GM23338 (cell line): ENCODE measurements around the gene EVC. TPM values are rescaled to one million over a fixed set of nuclear protein-coding genes. Genes with fewer than 3 reads are reported as not detected.
"Not testable (repeated sequence)": the region's sequence is repeated elsewhere in the genome, so short reads cannot be mapped to it uniquely, and the experiment has no call there.

ENCODE experiments used
- ATAC-seq: fragments of 200-7000 bp; cut with Tn5 transposase; 3 replicates; pipeline ENCODE4 v1.9.1; 2020
- DNase-seq: peaks from one replicate; pipeline ENCODE4 v3.0.0-alpha.2; 2015; ENCODE audit warnings: low spot score
- H2AFZ ChIP-seq: fragments of 200-600 bp; sonication (generic); 2 replicates; pipeline ENCODE4 v1.8.0; 2016; ENCODE audit warnings: antibody characterized with exemption, mild to moderate bottlenecking, moderate library complexity
- H3F3A ChIP-seq: fragments of 200-600 bp; sonication (generic); replicated peaks from 2 replicates; pipeline ENCODE4 v1.8.0; 2017; ENCODE audit warnings: antibody characterized with exemption, mixed run types, low read depth
- H3K27ac ChIP-seq: fragments of 200-600 bp; sonication (generic); 2 replicates; pipeline ENCODE4 v1.6.1; 2016; ENCODE audit warnings: low read depth
- H3K27me3 ChIP-seq: fragments of 200-600 bp; sonication (generic); 2 replicates; pipeline ENCODE4 v1.8.0; 2016; ENCODE audit warnings: mild to moderate bottlenecking, mixed run types, moderate library complexity; ENCODE audit not compliant: insufficient read depth
- H3K36me3 ChIP-seq: fragments of 200-600 bp; sonication (generic); 2 replicates; pipeline ENCODE4 v1.8.0; 2016; ENCODE audit warnings: mild to moderate bottlenecking; ENCODE audit not compliant: insufficient read depth
- H3K4me1 ChIP-seq: fragments of 200-600 bp; sonication (generic); 2 replicates; pipeline ENCODE4 v1.8.0; 2016; ENCODE audit warnings: mild to moderate bottlenecking, moderate library complexity; ENCODE audit not compliant: insufficient read depth
- H3K4me2 ChIP-seq: fragments of 200-600 bp; sonication (generic); 2 replicates; pipeline ENCODE4 v1.7.1; 2017; ENCODE audit warnings: mixed run types
- H3K4me3 ChIP-seq: fragments of 200-600 bp; sonication (generic); 2 replicates; pipeline ENCODE4 v1.6.1; 2016; ENCODE audit warnings: mixed run types
- H3K79me2 ChIP-seq: fragments of 200-600 bp; sonication (generic); replicated peaks from 2 replicates; pipeline ENCODE4 v1.8.0; 2017; ENCODE audit warnings: mild to moderate bottlenecking; ENCODE audit not compliant: insufficient read depth
- H3K9me2 ChIP-seq: fragments of 200-600 bp; sonication (generic); 2 replicates; pipeline ENCODE4 v1.8.0; 2017; ENCODE audit not compliant: insufficient read depth
- H4K20me1 ChIP-seq: fragments of 200-600 bp; sonication (generic); replicated peaks from 2 replicates; pipeline ENCODE4 v1.8.0; 2017; ENCODE audit warnings: mild to moderate bottlenecking; ENCODE audit not compliant: insufficient read depth
- H3K27ac Mint-ChIP-seq: 2 replicates; pipeline ENCODE4 v1.8.0; 2020; ENCODE audit warnings: inconsistent platforms, mild to moderate bottlenecking, moderate library complexity, mixed read lengths
- H3K27me3 Mint-ChIP-seq: 3 replicates; pipeline ENCODE4 v1.8.0; 2022; ENCODE audit warnings: low read depth, mild to moderate bottlenecking, moderate library complexity, mixed read lengths, inconsistent platforms; ENCODE audit not compliant: insufficient read depth, poor library complexity
- H3K36me3 Mint-ChIP-seq: 3 replicates; pipeline ENCODE4 v1.8.0; 2021; ENCODE audit warnings: low read depth, mild to moderate bottlenecking, inconsistent platforms, moderate library complexity, mixed read lengths
- H3K4me1 Mint-ChIP-seq: 3 replicates; pipeline ENCODE4 v1.8.0; 2020; ENCODE audit warnings: mild to moderate bottlenecking, inconsistent platforms, mixed read lengths
- H3K4me3 Mint-ChIP-seq: 3 replicates; pipeline ENCODE4 v1.8.0; 2021; ENCODE audit warnings: moderate library complexity, mild to moderate bottlenecking, inconsistent platforms, mixed read lengths
- H3K9me3 Mint-ChIP-seq: 3 replicates; pipeline ENCODE4 v1.8.0; 2020; ENCODE audit warnings: moderate library complexity, mild to moderate bottlenecking, inconsistent platforms, mixed read lengths
- CREB1 ChIP-seq: fragments of 250-450 bp; sonication (Bioruptor Pico); IDR thresholded peaks from 2 replicates; pipeline ENCODE4 v1.5.0; 2020; ENCODE audit warnings: low read depth, mild to moderate bottlenecking, moderate library complexity
- CTCF ChIP-seq, 2 experiments: fragments of 200-600 bp in 1 of 2; sonication (generic) in 1 of 2; conservative IDR thresholded peaks; 2 replicates each; pipeline versions ENCODE4 v1.5.1 to v1.6.1; 2016 to 2017; ENCODE audit warnings: antibody characterized with exemption in 2 of 2, low read depth in 2 of 2, mild to moderate bottlenecking in 2 of 2, moderate library complexity in 1 of 2
- EZH2phosphoT487 ChIP-seq: fragments of 200-600 bp; sonication (generic); IDR thresholded peaks from one replicate; pipeline ENCODE4 v1.8.1; 2018; ENCODE audit warnings: antibody characterized with exemption; ENCODE audit not compliant: unreplicated experiment
- JUNB ChIP-seq: IDR thresholded peaks from one replicate; pipeline ENCODE4 v1.6.1; 2016; ENCODE audit warnings: antibody characterized with exemption; ENCODE audit not compliant: unreplicated experiment
- POLR2AphosphoS5 ChIP-seq: IDR thresholded peaks from 2 replicates; pipeline ENCODE4 v1.6.1; 2016; ENCODE audit warnings: antibody characterized with exemption, low read depth
- REST ChIP-seq: IDR thresholded peaks from one replicate; pipeline ENCODE4 v1.6.1; 2018; ENCODE audit warnings: antibody characterized with exemption; ENCODE audit not compliant: unreplicated experiment
- STAT1 ChIP-seq: IDR thresholded peaks from one replicate; pipeline ENCODE4 v1.6.1; 2016; ENCODE audit warnings: antibody characterized with exemption; ENCODE audit not compliant: unreplicated experiment
- ZNF331 ChIP-seq: fragments of 250-450 bp; sonication (Bioruptor Pico); IDR thresholded peaks from 2 replicates; pipeline ENCODE4 v1.5.0; 2020; ENCODE audit warnings: low read depth, mild to moderate bottlenecking, moderate library complexity
- polyA plus RNA-seq: library from polyadenylated mRNA; unstranded; fragments of >200 nt; fragmentation: Nextera tagmentation; extraction: Ambion mirVana; gene quantifications from 2 replicates; pipeline ENCODE4 v1.2.1, GENCODE V29; 2016
- total RNA-seq: library from RNA; depleted of rRNA; stranded (reverse); fragments of >200 nt; shearing (Covaris generic); gene quantifications from 2 replicates; pipeline ENCODE4 v1.2.3, GENCODE V29; 2014

EVC gene
- total and polyA plus RNA-seq, 2 experiments from 2014 or later, result 1.7 to 12.8 TPM

GRCh38 chr4:5728412-5728811, 17.4 kb downstream of the EVC start:
- H3K27me3 ChIP-seq, H3K27ac ChIP-seq, H3K4me3 ChIP-seq, H3K4me2 ChIP-seq, H3K79me2 ChIP-seq, H3K4me1 ChIP-seq, H3K4me1 Mint-ChIP-seq, H2AFZ ChIP-seq, H4K20me1 ChIP-seq, H3F3A ChIP-seq, H3K36me3 ChIP-seq, H3K9me3 Mint-ChIP-seq, ATAC-seq, DNase-seq, H3K27ac Mint-ChIP-seq, H3K4me3 Mint-ChIP-seq, H3K9me2 ChIP-seq, H3K27me3 Mint-ChIP-seq: not testable (repeated sequence)
- peaks cover 36% of the 10 kb centered on the region for H3K36me3 Mint-ChIP-seq

GRCh38 chr4:5730436-5730835, 19.4 kb downstream of the EVC start:
- Mint-ChIP-seq H3K27me3 (no peaks in the 10 kb centered on the region), H3K4me3 (no peak overlapping the region), H3K4me1 (no peaks in the 10 kb centered on the region), H3K36me3 (peaks cover 33% of the 10 kb centered on the region), H3K9me3 (no peaks in the 10 kb centered on the region), H3K27ac (no peak overlapping the region)
- Histone ChIP-seq H4K20me1 (no peaks in the 10 kb centered on the region), H3K36me3 (no peaks in the 10 kb centered on the region), H3K9me2 (no peaks in the 10 kb centered on the region), H3K4me2 (no peak overlapping the region), H3K79me2 (0 out of 2 replicates have a peak, but pooled peaks cover 6% of the 10 kb centered on the region), H3K27me3 (no peaks in the 10 kb centered on the region), H3K4me3 (no peak overlapping the region), H3F3A (no peaks in the 10 kb centered on the region), H3K4me1 (no peaks in the 10 kb centered on the region), H2AFZ (no peak overlapping the region), H3K27ac (no peak overlapping the region)
- TF ChIP-seq EZH2phosphoT487 (no peak), REST (no peak)
- DNase-seq, result no peak
- no peak for ATAC-seq

- Histone ChIP-seq H3K4me3 (no peak overlapping the region), H3K9me2 (no peaks in the 10 kb centered on the region), H3K36me3 (no peaks in the 10 kb centered on the region), H3K79me2 (no peaks in the 10 kb centered on the region), H3K4me1 (no peaks in the 10 kb centered on the region), H3F3A (no peaks in the 10 kb centered on the region), H4K20me1 (no peaks in the 10 kb centered on the region), H3K27ac (no peak overlapping the region), H3K27me3 (no peaks in the 10 kb centered on the region), H3K4me2 (no peak overlapping the region), H2AFZ (no peak overlapping the region)
- Mint-ChIP-seq H3K27ac (no peak overlapping the region), H3K9me3 (no peaks in the 10 kb centered on the region), H3K4me1 (peaks cover 5% of the 10 kb centered on the region; the same call in 2 of the 3 replicates), H3K36me3 (peaks cover 29% of the 10 kb centered on the region), H3K4me3 (no peak overlapping the region), H3K27me3 (peaks cover 4% of the 10 kb centered on the region)
- DNase-seq (no peak), ATAC-seq (no peak)
- no peak for TF ChIP-seq CREB1 (CRISPR knock-in tag)
- TF ChIP-seq POLR2AphosphoS5, result no peak
- TF ChIP-seq STAT1, result no peak
- no peak for TF ChIP-seq JUNB
- TF ChIP-seq ZNF331, result no peak
- no peak for TF ChIP-seq CTCF (conservative IDR thresholded peaks at IDR 0.05; ENCODE audit: low read depth in 2 of 2)
- TF ChIP-seq EZH2phosphoT487, result no peak
- TF ChIP-seq REST, result no peak
These were observed 20.3 kb downstream of the EVC start for GRCh38 chr4:5730993-5731990.
